ENCODE measurements around the gene NELFB.

NELFB gene

GRCh38 chr9:137234055-137234697 is 21.0 kb upstream of the NELFB start:
- TF ChIP-seq ZNF565 (CRISPR knock-in tag; conservative IDR thresholded peaks at IDR 0.05; ENCODE audit: low read depth) (no peak), ARNTL (CRISPR knock-in tag; IDR thresholded peaks at IDR 0.05; ENCODE audit: borderline replicate concordance, low read depth) (no peak), ZNF70 (CRISPR knock-in tag; IDR thresholded peaks at IDR 0.05) (no peak), ZNF8 (CRISPR knock-in tag; IDR thresholded peaks at IDR 0.05) (no peak), PATZ1 (CRISPR knock-in tag; IDR thresholded peaks at IDR 0.05; ENCODE audit: borderline replicate concordance) (no peak), ZFP30 (CRISPR knock-in tag; IDR thresholded peaks at IDR 0.05) (no peak), GLIS3 (CRISPR knock-in tag; IDR thresholded peaks at IDR 0.05) (no peak), CSRNP3 (CRISPR knock-in tag; IDR thresholded peaks at IDR 0.05) (no peak), PPARA (CRISPR knock-in tag; IDR thresholded peaks at IDR 0.05; ENCODE audit: borderline replicate concordance) (no peak)
- no peak for ATAC-seq

- TF ChIP-seq ESRRG (CRISPR knock-in tag; IDR thresholded peaks at IDR 0.05) = no peak
- TF ChIP-seq POU6F1 (CRISPR knock-in tag; IDR thresholded peaks at IDR 0.05; ENCODE audit: borderline replicate concordance, low read depth) = no peak
- TF ChIP-seq CREB5 (CRISPR knock-in tag; IDR thresholded peaks at IDR 0.05; ENCODE audit: low read depth) = no peak
- no peak for TF ChIP-seq ZFP30 (CRISPR knock-in tag; IDR thresholded peaks at IDR 0.05)
- no peak for TF ChIP-seq ZNF70 (CRISPR knock-in tag; IDR thresholded peaks at IDR 0.05)
- TF ChIP-seq TCF4 (CRISPR knock-in tag; IDR thresholded peaks at IDR 0.05; ENCODE audit: borderline replicate concordance) = no peak
- no peak for TF ChIP-seq GLIS3 (CRISPR knock-in tag; IDR thresholded peaks at IDR 0.05)
- no peak for TF ChIP-seq ISL1 (CRISPR knock-in tag; IDR thresholded peaks at IDR 0.05)
- no peak for TF ChIP-seq OSR1 (CRISPR knock-in tag; IDR thresholded peaks at IDR 0.05)
- no peak for TF ChIP-seq TSHZ2 (CRISPR knock-in tag; IDR thresholded peaks at IDR 0.05)
- no peak for TF ChIP-seq ZFP3 (CRISPR knock-in tag; IDR thresholded peaks at IDR 0.05)
- TF ChIP-seq ZC3H10 (CRISPR knock-in tag; IDR thresholded peaks at IDR 0.05) = no peak
- no peak for TF ChIP-seq SNAI2 (CRISPR knock-in tag; IDR thresholded peaks at IDR 0.05)
- TF ChIP-seq ZNF8 (CRISPR knock-in tag; IDR thresholded peaks at IDR 0.05) = no peak
- no peak for TF ChIP-seq BACH2 (CRISPR knock-in tag; IDR thresholded peaks at IDR 0.05; ENCODE audit: borderline replicate concordance)
- ATAC-seq = no peak
Observed at GRCh38 chr9:137234758-137235423, 20.2 kb upstream of the NELFB start.
